ENCODE results near the gene SCN8A.

SCN8A gene

GRCh38 chr12:51817027-51817953 lies 226.3 kb downstream of the SCN8A start:
- TF ChIP-seq CTCF (conservative IDR thresholded peaks at IDR 0.05; ENCODE audit: low read length) = no peak
- H3K4me3 ChIP-seq (ENCODE audit: low read length) = no peak overlapping the region
- no peak for DNase-seq (ENCODE audit: low read depth)

- H3K4me3 ChIP-seq (ENCODE audit: low read length) = no peak overlapping the region
- TF ChIP-seq CTCF (conservative IDR thresholded peaks at IDR 0.05; ENCODE audit: low read length) = no peak
- DNase-seq (ENCODE audit: low read depth) = no peak
Measured at GRCh38 chr12:51818086-51818485, 227.1 kb downstream of the SCN8A start.

GRCh38 chr12:51818566-51819300 lies 227.7 kb downstream of the SCN8A start:
- no peak; the same call in 1 of the 2 replicates for TF ChIP-seq CTCF (conservative IDR thresholded peaks at IDR 0.05; ENCODE audit: low read length)
- peak overlapping the region; percentile 38 for H3K4me3 ChIP-seq (ENCODE audit: low read length)
- DNase-seq (ENCODE audit: low read depth) = peak; percentile 94

GRCh38 chr12:51819736-51820525 lies 228.9 kb downstream of the SCN8A start:
- TF ChIP-seq CTCF (conservative IDR thresholded peaks at IDR 0.05; ENCODE audit: low read length) = no peak
- DNase-seq (ENCODE audit: low read depth) = peak; percentile 49
- H3K4me3 ChIP-seq (ENCODE audit: low read length) = peak overlapping the region; percentile 59

- peak; percentile 51 for DNase-seq (ENCODE audit: low read depth)
- TF ChIP-seq CTCF (conservative IDR thresholded peaks at IDR 0.05; ENCODE audit: low read length) = 0 out of 2 replicates have a peak, but pooled peaks have one; percentile 4
- H3K4me3 ChIP-seq (ENCODE audit: low read length) = peak overlapping the region; percentile 62
Measured at GRCh38 chr12:51820526-51821439, 229.8 kb downstream of the SCN8A start.
